ENCODE data around the gene EYA3. TPM values are rescaled to one million over a fixed set of nuclear protein-coding genes. Genes with fewer than 3 reads are reported as not detected.

Gene EYA3
- total and polyA plus RNA-seq, 2 of the 8 experiments (the other 6 are each of a cell fraction or from before 2014, with no cell fraction given) = 15.0 to 33.9 TPM

GRCh38 chr1:28102189-28102588 is 13.8 kb upstream of the EYA3 start:
- no peak overlapping the region for H4K91ac ChIP-seq (replicated peaks; ENCODE audit: insufficient read length, low read length)
- no peaks in the 10 kb centered on the region for H3K9me3 ChIP-seq (ENCODE audit: insufficient read depth in 2 of 2, low read depth in 1 of 2, low read length in 1 of 2)
- H3K27me3 ChIP-seq (replicated peaks in 1 of 4; ENCODE audit: control insufficient read depth in 3 of 4, extremely low read depth in 1 of 4, insufficient read depth in 3 of 4, low read length in 3 of 4) = no peaks in the 10 kb centered on the region
- 91% methylated on average over 1 of the region's 1 CpG; no CpG with 5 or more reads in 1 of the 2 experiments for WGBS, 2 experiments (ENCODE audit: extremely low coverage in 1 of 2, insufficient coverage in 1 of 2, insufficient read length in 1 of 2, insufficient replicate concordance in 2 of 2, low coverage in 1 of 2, low lambda C conversion rate in 2 of 2, missing lambda C conversion rate in 1 of 2)
- TF ChIP-seq USF2 (IDR thresholded peaks at IDR 0.05; ENCODE audit: low read length) (no peak), SAP30 (IDR thresholded peaks at IDR 0.05; ENCODE audit: insufficient read depth, insufficient replicate concordance, low read length) (no peak), ATF2 (IDR thresholded peaks at IDR 0.05; ENCODE audit: low read length) (no peak), PHF8 (conservative IDR thresholded peaks at IDR 0.05; ENCODE audit: low read depth, low read length) (no peak)
- no peak overlapping the region for H2BK120ac ChIP-seq (replicated peaks; ENCODE audit: low read depth, low read length)
- H2BK5ac ChIP-seq (ENCODE audit: low read depth, low read length) = no peak overlapping the region
- H3K4me1 ChIP-seq (replicated peaks in 1 of 4; ENCODE audit: control insufficient read depth in 3 of 4, insufficient read depth in 4 of 4, low read length in 3 of 4) = peaks cover 0 to 2% (median 0%) of the 10 kb centered on the region in 4 experiments; a peak in 2 of 7 replicates
- no peak overlapping the region for H2AFZ ChIP-seq (ENCODE audit: low read length)
- ChIA-PET CTCF (ENCODE audit: partially characterized antibody) (interaction anchor here (0.7 to 3.5 kb wide), 3 partner anchors 9 to 256 kb away, joined by 3 to 22 read pairs (median 3); no protein-coding TSS in a partner anchor), POLR2A (ENCODE audit: partially characterized antibody) (interaction anchor here (0.7 kb wide), 1 partner anchor 81 kb away, joined by 3 read pairs; no protein-coding TSS in a partner anchor)
- DNase-seq (ENCODE audit: low read depth in 1 of 2, low spot score in 2 of 2) (no peak), FAIRE-seq (no peak)
- H3K4ac ChIP-seq (replicated peaks; ENCODE audit: insufficient read length, low read depth, low read length) = no peak overlapping the region
- no peak overlapping the region for H3K14ac ChIP-seq (ENCODE audit: insufficient read length)
- no peak overlapping the region for H2BK12ac ChIP-seq (ENCODE audit: low read depth, low read length)
- H4K8ac ChIP-seq (ENCODE audit: extremely low read depth, insufficient read depth, low read length) = no peak overlapping the region
- no peak overlapping the region for H4K5ac ChIP-seq (ENCODE audit: insufficient read length, low read depth, low read length)
- no peak overlapping the region for H3K9ac ChIP-seq (replicated peaks in 1 of 4; ENCODE audit: extremely low read depth in 1 of 4, low read depth in 3 of 4, low read length in 3 of 4)
- no peaks in the 10 kb centered on the region for H3K36me3 ChIP-seq (ENCODE audit: control insufficient read depth in 2 of 4, insufficient read depth in 4 of 4, low read length in 3 of 4)
- no peak overlapping the region for H3K4me2 ChIP-seq (ENCODE audit: insufficient read depth in 1 of 2, low read depth in 2 of 2, low read length in 2 of 2)
- no peak overlapping the region for H3K18ac ChIP-seq (ENCODE audit: extremely low read depth, low read length)
- no peaks in the 10 kb centered on the region for H4K20me1 ChIP-seq (replicated peaks in 1 of 2; ENCODE audit: control insufficient read depth in 1 of 2, insufficient read depth in 2 of 2, low read length in 2 of 2)
- H2BK20ac ChIP-seq (ENCODE audit: low read length) = no peak overlapping the region
- H2BK15ac ChIP-seq (ENCODE audit: low read length) = no peak overlapping the region
- H3K27ac ChIP-seq (ENCODE audit: low read depth, low read length) = no peak overlapping the region
- H3K4me3 ChIP-seq (ENCODE audit: extremely low read depth in 1 of 4, insufficient read depth in 2 of 4, low read depth in 3 of 4, low read length in 4 of 4) = no peak overlapping the region
- H2AK5ac ChIP-seq (ENCODE audit: low read depth, low read length) = no peak overlapping the region
- H3K23ac ChIP-seq (ENCODE audit: insufficient read length) = no peak overlapping the region
- no peaks in the 10 kb centered on the region for H3K79me2 ChIP-seq (ENCODE audit: control insufficient read depth in 1 of 2, insufficient read depth in 2 of 2, low read length in 2 of 2)
- no peak overlapping the region for H3K56ac ChIP-seq (replicated peaks; ENCODE audit: insufficient read length, low read depth, low read length)
- no peaks in the 10 kb centered on the region for H3K79me1 ChIP-seq (ENCODE audit: low read depth, low read length)
- peaks cover 2% of the 10 kb centered on the region; the same call in 1 of the 2 replicates for H3K23me2 ChIP-seq (ENCODE audit: low read depth, low read length)

Measured in H1 (cell line).